Measurements from ENCODE around the gene HSD17B14. TPM values are rescaled to one million over a fixed set of nuclear protein-coding genes. Genes with fewer than 3 reads are reported as not detected.
A peak's percentile ranks its signal among the peaks of the same experiment; 100 is the strongest.

Gene HSD17B14
- total RNA-seq, 4 donors from 2014 or later: 0.83 to 9.0 (median 4.8) TPM; not detected in 1

- H3K9me3 ChIP-seq: no peaks in the 10 kb centered on the region
- intact Hi-C loops (cut with DNase I): loop anchor here (10.0 kb wide), 1 partner anchor 107 kb away; no protein-coding TSS in a partner anchor
- peak overlapping the region; percentile 71 to 91 (median 82) for H3K27ac ChIP-seq
- TF ChIP-seq CTCF (IDR thresholded peaks at IDR 0.05): no peak
- no peak for TF ChIP-seq POLR2A (IDR thresholded peaks at IDR 0.05)
- H3K4me3 ChIP-seq: peak overlapping the region; percentile 16 to 64 (median 40)
- no peak for DNase-seq
- WGBS, 2 donors: 24 to 25% methylated on average over 4 of the region's 7 CpGs
- peaks cover 0 to 11% (median 0%) of the 10 kb centered on the region in 3 donors for H3K36me3 ChIP-seq
- H3K4me1 ChIP-seq: peaks cover 19 to 41% (median 21%) of the 10 kb centered on the region in 3 donors
- H3K27me3 ChIP-seq: no peaks in the 10 kb centered on the region
Measured at GRCh38 chr19:48867746-48868113, 31.4 kb upstream of the HSD17B14 start.

DNA sequence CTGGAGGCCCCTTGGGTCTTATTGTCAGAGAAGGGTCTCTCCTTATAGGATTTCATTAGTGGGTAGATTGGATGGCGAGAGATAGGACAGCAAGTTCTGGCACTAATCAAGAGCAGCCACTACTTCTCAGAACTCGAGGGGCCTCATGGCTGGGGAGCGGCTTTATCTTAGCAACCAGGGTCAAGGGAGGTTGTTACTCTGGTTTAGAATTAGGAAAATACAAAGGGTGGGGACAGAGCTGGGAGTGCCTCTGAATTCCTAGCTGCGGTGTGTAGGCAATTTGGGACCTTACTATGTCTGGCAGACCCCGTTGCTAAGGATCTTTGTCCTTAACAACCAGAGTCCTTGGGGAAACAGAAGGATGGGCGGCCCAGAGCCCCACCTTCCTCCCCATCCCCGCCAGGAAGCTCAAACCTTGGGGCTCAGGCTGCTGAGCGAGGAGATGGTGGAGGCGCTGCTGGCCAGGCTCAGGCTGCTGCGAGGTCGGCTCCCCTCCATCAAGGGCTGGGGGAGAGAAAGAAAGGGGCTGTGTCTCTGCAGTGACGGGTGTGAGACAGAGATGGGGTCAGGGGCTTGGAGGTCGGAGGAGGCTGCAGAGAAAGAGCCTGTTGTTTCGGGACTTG, 30.9 kb upstream of the HSD17B14 start:
- H3K4me1 ChIP-seq: peaks cover 19 to 41% (median 21%) of the 10 kb centered on the region in 3 donors
- intact Hi-C loops (cut with DNase I): loop anchor here (10.0 kb wide), 1 partner anchor 108 kb away; no protein-coding TSS in a partner anchor
- peak overlapping the region; percentile 16 to 64 (median 40) for H3K4me3 ChIP-seq
- no peaks in the 10 kb centered on the region for H3K27me3 ChIP-seq
- TF ChIP-seq POLR2A (IDR thresholded peaks at IDR 0.05): no peak
- no peak for TF ChIP-seq CTCF (IDR thresholded peaks at IDR 0.05)
- no peak for DNase-seq
- no peaks in the 10 kb centered on the region for H3K9me3 ChIP-seq
- H3K36me3 ChIP-seq: peaks cover 0 to 11% (median 0%) of the 10 kb centered on the region in 3 donors
- peak overlapping the region; percentile 71 to 91 (median 82) for H3K27ac ChIP-seq
- WGBS, 2 donors: 29 to 49% methylated on average over 11 to 13 of the region's 14 CpGs

- H3K9me3 ChIP-seq: no peaks in the 10 kb centered on the region
- peak overlapping the region in 3 of 4 donors; percentile 80 to 91 (median 84) for H3K27ac ChIP-seq
- peaks cover 0 to 11% (median 0%) of the 10 kb centered on the region in 3 donors for H3K36me3 ChIP-seq
- no peak for DNase-seq
- no peak for TF ChIP-seq POLR2A (IDR thresholded peaks at IDR 0.05)
- TF ChIP-seq CTCF (IDR thresholded peaks at IDR 0.05): no peak
- no peaks in the 10 kb centered on the region for H3K27me3 ChIP-seq
- H3K4me3 ChIP-seq: no peak overlapping the region
- WGBS, 2 donors: 51 to 87% methylated on average over 3 to 6 of the region's 6 CpGs
- intact Hi-C loops (cut with DNase I): loop anchor here (10.0 kb wide), 1 partner anchor 108 kb away; no protein-coding TSS in a partner anchor
- H3K4me1 ChIP-seq: peaks cover 19 to 37% (median 19%) of the 10 kb centered on the region in 3 donors
Measured at GRCh38 chr19:48866692-48867091, 30.4 kb upstream of the HSD17B14 start.

GRCh38 chr19:48862827-48863226, 26.5 kb upstream of the HSD17B14 start:
- Histone ChIP-seq H3K27me3 (no peaks in the 10 kb centered on the region), H3K4me1 (peaks cover 5 to 19% (median 12%) of the 10 kb centered on the region in 3 donors), H3K27ac (no peak overlapping the region), H3K4me3 (no peak overlapping the region), H3K36me3 (peaks cover 0 to 32% (median 0%) of the 10 kb centered on the region in 3 donors), H3K9me3 (no peaks in the 10 kb centered on the region)
- WGBS, 2 donors: 75 to 80% methylated on average over 4 to 7 of the region's 7 CpGs
- TF ChIP-seq POLR2A (IDR thresholded peaks at IDR 0.05) (no peak), CTCF (IDR thresholded peaks at IDR 0.05) (no peak)
- intact Hi-C loops (cut with DNase I): loop anchor here (10.0 kb wide), 1 partner anchor 112 kb away; no protein-coding TSS in a partner anchor
- DNase-seq: no peak

GRCh38 chr19:48861313-48861712, 25.0 kb upstream of the HSD17B14 start:
- Histone ChIP-seq H3K4me3 (no peak overlapping the region), H3K9me3 (no peaks in the 10 kb centered on the region), H3K27me3 (no peaks in the 10 kb centered on the region), H3K27ac (no peak overlapping the region), H3K4me1 (peaks cover 0 to 4% (median under 1%) of the 10 kb centered on the region in 3 donors), H3K36me3 (peaks cover 0 to 32% (median 0%) of the 10 kb centered on the region in 3 donors)
- no peak for DNase-seq
- intact Hi-C loops (cut with DNase I): loop anchor here (10.0 kb wide), 1 partner anchor 113 kb away; no protein-coding TSS in a partner anchor
- WGBS, 2 donors: 81 to 90% methylated on average over 9 to 14 of the region's 18 CpGs
- TF ChIP-seq POLR2A (IDR thresholded peaks at IDR 0.05) (no peak), CTCF (IDR thresholded peaks at IDR 0.05) (no peak)
